A549 treated with GW870086 at 1 μM for 4 hours (cell line): ENCODE measurements around the gene ZNF573. TPM values are rescaled to one million over a fixed set of nuclear protein-coding genes. Genes with fewer than 3 reads are reported as not detected.

Source experiments
- total RNA-seq: library from RNA; stranded (reverse); fragments of 200-300 nt; extraction: Qiagen RNA extraction; gene quantifications from 5 replicates; pipeline ENCODE4 v1.2.3, GENCODE V29; 2022; ENCODE audit warnings: low read depth

The ZNF573 gene
- total RNA-seq: 1.8 to 2.5 TPM (median 2.1 TPM) in 5 replicates

DNA sequence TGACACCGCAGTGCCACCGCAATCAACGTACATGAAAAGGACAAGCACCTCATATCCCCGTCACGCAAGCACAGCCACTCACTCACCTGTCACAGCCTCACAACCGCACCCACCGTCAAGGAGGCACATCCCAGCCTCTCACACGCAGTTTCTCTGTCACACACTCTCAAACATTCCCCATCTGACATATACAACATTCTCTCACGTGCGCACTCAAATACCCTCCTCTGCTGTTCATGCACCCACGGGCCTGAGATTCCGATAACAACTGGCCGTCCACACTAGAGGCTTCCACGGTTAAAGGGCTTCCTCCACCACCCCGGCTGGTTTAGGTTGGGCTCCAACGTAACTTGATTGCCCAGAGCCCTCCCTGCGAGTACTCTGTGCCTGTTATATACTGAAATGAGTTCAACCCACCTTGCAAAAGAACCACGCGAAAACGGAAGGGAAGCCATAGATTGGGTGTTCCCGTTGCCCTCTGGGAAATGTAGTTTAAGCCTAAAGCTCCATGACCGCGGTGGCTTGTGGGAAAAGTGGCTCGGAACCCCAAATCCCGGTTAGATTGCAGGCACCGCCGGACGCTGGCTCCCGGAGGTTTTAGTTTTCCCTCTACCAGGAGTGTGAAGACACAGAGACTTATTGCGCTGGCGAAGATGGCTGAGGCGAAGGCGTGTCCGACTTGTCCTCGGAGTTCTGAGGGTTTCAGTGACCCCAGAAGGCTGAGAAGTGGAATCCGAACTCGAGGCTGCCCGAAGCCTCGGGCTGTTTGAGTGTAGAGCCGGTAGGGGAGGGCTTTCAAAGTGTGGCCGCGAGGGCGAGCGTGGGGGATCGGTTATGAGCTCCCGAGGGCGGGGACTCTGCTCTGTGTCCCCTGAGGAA, at the start of gene ZNF573:
Gene ZNF573, minus strand, starts transcription at position 460 of the 879 bp plus-strand sequence. CDS start 5,857 bp downstream, outside the sequence.

DNA sequence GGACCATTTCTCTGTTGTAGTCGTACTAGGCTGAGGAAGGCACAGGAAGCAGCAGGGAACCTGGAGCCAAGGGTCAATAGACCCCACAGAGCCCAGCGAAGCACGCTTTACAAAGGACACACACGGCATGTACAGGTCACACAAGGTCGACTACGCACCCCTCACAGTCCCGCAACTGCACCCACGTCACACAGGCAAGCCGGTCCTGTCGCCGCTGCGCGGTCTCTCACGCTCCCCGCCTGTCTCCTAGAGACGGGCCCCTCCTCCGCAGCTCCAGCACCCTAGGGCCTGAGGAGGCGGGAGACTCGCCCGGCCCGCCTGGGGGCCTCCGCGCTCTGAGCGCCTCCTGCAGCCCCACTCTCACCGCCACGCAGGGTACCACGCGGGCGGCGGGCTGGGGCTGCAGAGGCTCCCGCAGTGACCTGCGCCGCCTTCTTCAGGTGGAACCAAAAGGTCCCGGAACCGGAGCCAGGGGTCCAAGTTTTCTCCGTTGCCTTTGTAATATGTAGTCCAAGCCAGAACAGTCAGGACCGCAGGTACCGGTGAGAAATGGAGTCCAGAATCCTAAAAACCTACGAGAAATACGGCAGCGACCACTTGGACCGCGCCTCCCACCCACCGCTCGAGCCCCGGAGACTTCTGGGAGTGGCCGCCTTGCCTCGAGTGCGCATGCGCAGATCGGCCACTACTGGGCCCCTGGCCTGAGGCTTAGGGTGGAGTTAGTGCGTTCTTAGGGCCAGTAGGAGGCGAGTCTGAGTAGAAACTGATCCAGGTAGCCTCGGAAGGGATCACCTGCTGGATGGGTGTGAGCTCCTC, 60.1 kb downstream of the ZNF573 start, which contains the start of gene ZNF607:
Gene ZNF607, minus strand, starts transcription at position 651 of the 816 bp plus-strand sequence. CDS start 8,143 bp downstream, outside the sequence.

Other genes with a start within 250 kb of the ZNF573 start
- gene ZNF571, start 184.8 kb downstream of the ZNF573 start, total RNA-seq: 0.41 to 1.4 TPM (median 0.99 TPM) in 5 replicates
- gene ZNF540, start 184.7 kb downstream of the ZNF573 start, total RNA-seq: 0.18 TPM in 1 of 5 replicates, not detected in the others
- gene ZFP30, start 124.1 kb downstream of the ZNF573 start, total RNA-seq: 5.8 to 8.5 TPM (median 7.7 TPM) in 5 replicates
- gene ZNF607, start 59.8 kb downstream of the ZNF573 start, total RNA-seq: 3.9 to 5.7 TPM (median 5.5 TPM) in 5 replicates
- not detected in 5 replicates for gene WDR87, start 127.0 kb upstream of the ZNF573 start, total RNA-seq
- gene SIPA1L3, start 127.6 kb upstream of the ZNF573 start, total RNA-seq: 33.6 to 51.3 TPM (median 41.8 TPM) in 5 replicates